ENCODE data around the gene FHAD1.
A peak's percentile ranks its signal among the peaks of the same experiment; 100 is the strongest.
"Not testable (repeated sequence)": the region's sequence is repeated elsewhere in the genome, so short reads cannot be mapped to it uniquely, and the experiment has no call there.

FHAD1 gene

DNA sequence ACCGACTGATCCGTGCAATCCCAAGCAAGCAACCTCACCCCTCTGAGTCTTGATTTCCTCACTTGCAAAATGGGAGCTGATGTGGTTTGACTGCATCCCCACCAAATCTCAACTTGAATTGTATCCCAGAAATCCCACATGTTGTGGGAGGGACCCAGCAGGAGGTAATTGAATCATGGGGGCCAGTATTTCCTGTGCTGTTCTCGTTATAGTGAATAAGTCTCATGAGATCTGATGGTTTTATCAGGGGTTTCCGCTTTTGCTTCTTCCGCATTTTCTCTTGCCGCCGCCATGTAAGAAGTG is 58.4 kb downstream of the FHAD1 start:
- no peak for DNase-seq (ENCODE audit: low read depth)

DNA sequence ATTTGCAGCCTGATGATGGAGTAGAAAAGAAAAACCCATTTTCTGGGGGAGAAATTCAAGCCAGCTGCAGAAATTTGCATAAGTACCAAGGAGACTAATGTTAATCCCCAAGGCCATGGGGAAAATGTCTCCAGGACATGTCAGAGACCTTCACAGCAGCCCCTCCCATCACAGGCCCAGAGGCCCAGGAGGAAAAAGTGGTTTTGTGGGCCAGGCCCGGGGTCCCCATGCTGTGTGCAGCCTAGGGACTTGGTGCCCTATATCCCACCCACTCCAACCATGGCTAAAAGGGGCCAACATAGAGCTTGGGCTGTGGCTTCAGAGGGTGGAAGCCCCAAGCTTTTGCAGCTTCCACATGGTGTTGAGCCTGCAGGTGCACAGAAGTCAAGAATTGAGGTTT is 59.3 kb downstream of the FHAD1 start:
- DNase-seq (ENCODE audit: low read depth): not testable (repeated sequence)

DNA sequence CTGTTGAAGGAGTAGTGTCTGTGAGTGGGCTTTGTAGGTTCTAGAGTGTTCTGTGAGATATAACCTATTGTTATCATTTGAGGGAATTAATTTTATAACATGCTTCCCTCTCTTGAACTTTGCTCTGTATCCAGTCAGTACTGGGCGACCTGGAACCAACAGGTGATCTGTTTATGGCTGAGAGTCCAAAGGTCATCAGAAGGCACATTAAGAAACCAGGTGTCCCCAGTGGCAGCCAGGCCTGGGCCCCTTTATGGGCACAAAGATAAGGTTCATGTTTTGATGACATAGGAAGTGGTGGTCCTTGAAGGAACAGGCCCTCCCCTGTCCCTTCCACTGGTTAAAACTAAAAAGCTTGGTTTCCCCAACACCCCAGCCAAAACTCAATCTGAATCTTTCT is 61.1 kb downstream of the FHAD1 start:
- no peak for DNase-seq (ENCODE audit: low read depth)

DNA sequence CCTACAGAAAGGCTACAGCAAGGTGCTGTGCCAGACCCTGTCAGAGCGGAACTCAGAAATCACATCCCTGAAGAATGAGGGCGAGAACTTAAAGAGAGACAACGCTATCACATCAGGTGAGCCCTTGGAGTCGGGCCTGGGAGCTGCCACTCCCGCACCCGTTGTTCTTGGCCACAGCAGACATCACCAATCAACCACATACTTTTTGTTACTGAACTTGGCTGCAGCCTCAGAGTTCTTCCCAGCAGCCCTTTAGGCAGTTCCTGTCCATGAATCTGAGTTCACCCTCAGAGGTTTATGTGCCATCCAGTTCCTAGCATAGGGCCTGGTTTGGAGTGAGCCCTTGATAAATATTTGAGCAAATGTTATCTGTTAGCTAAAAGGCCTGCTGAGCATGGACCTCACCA is 61.6 kb downstream of the FHAD1 start:
- no peak for DNase-seq (ENCODE audit: low read depth)

DNA sequence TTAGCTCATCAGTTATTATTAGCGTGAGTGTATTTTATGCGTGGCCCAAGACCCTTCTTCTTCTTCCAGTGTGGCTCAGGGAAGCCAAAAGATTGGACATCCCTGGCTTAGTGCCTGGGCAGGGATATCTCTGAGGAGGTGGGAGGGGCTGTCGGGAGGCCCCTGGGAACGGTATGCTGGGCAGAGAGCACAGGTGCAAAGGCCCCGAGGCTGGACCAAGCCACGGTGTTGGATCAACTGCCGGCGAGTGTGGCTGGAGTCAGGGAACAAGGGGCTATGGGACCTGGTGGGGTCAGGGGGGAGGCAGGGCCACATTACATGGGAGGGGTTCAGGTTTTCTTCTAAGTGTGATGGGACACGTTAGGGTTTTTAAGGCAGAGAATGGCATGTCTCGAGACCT is 62.7 kb downstream of the FHAD1 start:
- no peak for DNase-seq (ENCODE audit: low read depth)

DNA sequence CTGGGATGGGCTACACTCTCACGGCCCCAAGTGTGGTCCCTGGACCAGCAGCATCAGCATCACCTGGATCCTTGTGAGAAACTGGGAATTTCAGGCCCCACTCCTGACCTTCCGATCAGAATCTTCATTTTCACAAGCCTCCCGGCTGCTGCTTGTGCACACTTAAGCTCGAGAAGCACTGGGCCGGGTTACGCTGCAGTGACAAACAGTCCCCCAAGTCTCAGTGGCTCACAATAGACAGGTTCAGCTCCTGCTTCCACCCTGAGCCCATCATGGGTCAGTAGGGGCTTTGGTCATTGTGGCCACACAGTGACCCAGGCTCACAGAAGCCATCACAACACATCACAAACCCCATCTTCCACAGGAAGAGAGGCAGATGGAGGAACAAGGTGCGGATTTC is 63.5 kb downstream of the FHAD1 start:
- no peak for DNase-seq (ENCODE audit: low read depth)

DNA sequence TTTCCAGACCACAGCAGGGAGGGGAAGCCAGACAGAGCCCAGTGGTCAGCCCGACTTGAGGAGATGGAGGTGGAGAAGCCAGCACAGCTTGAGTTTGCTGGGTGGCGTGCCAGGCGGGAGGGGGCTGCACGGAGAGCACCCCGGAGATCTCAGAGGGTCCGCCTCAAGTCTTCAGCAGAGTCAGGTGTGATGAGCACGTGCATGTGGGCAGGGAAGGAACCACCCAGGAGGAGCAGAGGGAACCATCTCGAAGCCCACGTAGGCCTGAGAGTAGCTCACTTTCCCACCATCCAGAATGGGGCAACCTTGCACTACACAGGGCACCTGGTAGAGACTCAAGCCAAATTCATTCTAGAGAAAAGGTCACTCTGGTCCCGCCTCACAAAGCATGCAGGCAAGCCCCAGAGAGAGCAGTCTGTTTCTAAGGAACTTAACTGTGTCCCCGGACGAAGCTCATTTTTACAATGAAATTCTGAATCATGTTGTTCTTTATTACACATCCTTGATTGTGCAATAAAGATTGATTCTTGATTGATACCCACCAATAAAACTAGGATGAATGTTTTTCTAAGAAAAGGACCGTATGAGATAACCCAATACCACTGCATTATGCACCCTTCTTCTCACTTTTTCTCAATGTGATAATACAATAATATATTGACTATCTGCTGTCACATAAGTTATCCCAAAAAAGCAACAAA is 64.2 kb downstream of the FHAD1 start:
- no peak for DNase-seq (ENCODE audit: low read depth)

DNA sequence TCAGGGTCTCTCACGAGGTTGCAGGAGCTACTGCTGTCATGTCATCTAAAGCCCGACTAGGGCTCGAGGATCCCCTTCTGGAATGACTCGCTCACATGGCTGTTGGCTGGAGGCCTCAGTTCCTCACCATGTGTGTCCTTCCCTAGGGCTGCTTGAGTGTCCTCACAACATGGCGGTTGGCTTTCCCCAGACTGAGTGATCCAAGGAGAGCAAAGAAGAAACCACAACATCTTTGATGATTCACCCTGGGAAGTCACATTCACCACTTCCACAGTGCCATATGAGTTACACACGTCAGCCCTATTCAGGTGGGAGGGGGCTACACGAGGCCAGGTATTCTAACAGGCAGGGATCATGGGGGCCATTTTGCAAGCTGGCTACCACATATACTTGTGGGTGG is 64.9 kb downstream of the FHAD1 start:
- no peak for DNase-seq (ENCODE audit: low read depth)

DNA sequence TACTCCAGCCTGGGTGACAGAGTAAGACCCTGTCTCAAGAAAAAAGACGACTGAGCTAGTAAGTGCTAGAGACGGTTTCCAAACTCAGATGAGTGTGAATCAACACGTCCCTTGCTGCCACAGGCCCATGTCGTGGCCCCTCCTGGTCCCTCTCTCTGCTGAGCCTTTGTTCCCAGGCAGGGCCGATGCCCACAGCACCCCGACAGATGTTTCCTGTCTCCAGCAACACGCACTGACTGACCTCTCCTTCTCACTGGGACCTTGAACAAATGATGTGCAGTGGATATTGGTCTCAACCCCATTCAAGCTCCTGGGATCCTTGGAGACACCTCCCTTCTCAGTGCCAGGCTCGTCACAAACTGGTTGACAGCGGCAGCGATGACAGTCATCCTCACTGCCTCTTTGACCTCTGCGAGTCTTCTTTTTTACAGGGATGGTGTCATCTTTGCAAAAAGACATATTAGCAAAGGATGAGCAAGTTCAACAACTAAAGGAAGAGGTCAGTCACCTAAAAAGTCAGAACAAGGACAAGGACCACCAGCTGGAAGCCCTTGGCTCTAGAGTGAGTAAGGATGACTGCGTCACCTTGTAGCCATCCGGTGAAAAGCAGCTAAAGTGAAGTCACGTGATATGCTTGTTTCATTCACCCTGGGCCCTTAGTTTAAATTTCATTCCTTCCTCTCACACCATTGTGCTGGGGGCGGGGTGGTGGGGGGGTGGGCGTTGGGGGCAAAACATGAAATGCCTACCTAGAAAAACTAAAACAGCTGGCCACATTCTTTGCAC is 65.8 kb downstream of the FHAD1 start:
- DNase-seq (ENCODE audit: low read depth): no peak

DNA sequence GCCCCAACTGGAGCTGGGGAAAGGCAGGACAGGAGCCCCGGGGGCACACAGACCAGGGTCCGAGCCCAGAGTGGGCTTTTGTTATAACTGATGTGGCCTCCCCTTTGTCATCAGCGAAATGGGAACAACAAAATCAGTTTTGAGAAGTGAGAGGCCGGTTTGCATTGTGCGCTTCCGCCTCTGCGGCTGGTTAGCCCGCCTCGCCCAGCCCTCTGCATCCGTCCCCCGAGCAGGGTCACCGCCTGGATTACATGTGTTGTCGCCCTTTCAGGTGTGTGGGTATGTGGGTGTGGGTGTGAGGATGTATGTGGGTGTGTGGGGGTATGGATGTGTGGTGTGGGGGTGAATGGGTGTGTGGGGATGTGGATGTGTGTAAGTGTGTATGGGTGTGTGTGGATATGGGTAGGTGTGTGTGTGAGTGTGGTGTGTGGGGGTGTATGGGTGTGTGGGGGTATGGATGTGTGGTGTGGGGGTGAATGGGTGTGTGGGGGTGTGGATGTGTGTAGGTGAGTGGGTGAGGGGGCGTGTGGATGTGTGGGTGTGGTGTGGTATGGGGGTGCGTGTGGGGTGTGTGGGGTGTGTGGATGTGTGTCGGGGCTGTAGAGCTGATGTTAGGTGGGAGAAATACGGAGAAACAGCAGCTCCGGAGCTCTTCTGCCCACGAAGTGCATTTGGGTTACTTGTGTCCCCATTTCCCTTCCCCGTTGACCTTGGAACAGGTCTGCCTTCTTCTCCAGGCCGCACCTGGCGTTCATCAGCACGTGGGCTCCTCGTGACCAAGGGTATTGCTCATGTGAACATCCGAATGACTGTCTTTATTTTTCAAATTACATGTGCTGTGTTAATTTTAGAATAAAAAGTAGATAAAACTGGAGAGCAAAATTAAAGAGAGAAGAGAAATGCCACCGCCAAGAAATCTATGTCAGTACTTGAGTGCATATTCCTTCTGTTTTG is 67.6 kb downstream of the FHAD1 start:
- no peak for DNase-seq (ENCODE audit: low read depth)

DNA sequence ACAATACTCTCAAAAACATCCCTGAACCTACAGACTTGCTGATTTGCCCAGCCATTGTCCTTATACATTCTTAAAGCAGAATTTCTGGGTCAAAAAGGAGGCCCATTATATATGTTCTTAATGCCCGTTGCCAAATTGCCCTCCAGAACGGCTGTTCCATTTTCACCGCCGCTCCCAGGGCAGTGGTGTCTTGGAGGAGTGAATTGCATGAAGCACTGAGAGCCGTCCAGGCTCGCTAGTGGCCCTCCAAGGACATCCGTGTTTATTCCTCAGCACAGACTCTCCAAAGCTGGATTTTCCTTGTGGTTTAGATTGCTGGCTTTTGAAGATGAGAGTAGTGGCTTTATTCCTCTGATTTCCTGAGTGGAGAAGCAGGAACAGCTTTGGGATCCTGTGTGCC is 68.8 kb downstream of the FHAD1 start:
- DNase-seq (ENCODE audit: low read depth): no peak

DNA sequence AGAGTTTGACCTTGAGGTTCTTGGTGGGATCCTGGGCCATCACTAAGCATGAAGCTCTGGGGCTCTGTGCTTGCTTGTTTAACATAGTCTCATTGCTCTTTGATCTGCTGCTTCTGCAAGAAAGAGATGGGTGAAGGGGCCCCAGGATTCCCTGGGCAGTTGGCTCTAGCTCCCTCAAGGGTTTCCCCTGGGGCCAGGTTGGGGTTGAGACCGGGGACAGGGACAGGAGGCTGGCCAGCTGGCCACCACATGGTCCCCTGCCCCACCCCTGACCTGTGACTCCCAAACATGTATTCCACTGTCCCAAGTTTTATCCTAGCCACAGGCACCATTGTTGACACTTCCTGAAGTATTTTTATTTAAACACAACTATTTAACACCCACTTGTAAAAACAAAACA is 69.5 kb downstream of the FHAD1 start:
- DNase-seq (ENCODE audit: low read depth): no peak

DNA sequence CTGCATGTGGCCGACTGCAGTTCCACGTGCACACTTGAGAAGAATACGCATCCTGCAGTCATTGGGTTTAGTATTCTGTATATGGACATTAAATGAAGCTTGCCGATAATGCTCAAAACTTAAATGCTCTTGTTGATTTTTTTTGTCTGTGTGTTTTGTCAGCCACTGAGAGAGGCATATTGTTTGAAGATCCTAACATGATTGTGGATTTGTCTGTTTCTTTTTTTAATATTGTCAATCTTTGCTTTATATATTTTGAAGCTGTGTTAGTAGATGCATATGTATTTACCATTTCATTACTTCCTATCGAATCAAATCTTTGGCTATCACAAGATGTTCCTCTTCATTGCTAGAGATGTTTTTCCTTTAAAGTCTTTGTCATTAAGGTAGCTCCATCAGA is 73.2 kb downstream of the FHAD1 start:
- no peak for DNase-seq (ENCODE audit: low read depth)

DNA sequence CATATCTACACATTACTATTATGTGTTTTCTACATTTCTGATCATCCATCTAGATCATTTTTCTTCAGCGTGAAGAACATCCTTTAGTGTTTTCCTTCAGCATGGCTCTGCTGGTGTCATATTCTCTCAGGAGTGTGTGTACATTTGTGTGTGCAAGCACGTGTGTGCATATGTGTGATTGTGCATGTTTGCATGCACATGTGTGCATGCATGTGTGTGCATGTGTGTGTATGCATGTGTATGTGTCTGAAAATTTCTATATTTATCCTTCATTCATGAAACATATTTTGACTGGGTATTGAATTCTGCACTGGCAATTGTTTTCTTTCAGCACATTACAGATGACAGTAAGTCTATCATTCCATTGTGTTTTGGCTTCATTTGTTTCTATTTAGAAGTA is 74.6 kb downstream of the FHAD1 start:
- DNase-seq (ENCODE audit: low read depth): no peak

DNA sequence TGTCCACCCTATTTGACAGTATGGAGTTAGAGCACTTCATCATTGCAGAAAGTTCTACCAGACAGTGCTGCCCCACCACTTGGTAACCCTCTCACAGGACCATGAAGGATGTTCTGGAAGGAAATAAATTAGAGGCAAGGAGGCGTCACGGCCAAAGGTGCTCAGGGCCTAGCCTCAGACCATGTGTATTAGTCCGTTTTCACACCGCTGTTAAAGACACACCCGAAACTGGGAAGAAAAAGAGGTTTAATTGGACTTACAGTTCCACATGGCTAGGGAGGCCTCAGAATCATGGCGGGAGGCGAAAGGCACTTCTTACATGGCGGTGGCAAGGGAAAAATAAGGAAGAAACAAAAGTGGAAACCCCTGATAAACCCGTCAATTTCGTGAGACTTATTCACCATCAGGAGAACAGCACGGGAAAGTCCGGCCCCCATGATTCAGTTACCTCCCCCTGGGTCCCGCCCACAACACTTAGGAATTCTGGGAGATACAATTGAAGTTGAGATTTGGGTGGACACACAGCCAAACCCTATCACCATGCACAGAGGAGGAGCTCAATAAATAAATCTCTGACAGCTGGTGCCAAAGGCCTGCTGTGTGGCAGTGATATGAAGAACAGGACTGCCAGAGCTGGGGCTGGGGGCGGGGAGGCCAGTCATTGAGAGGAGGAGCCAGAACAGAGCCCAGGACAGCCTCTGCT is 75.8 kb downstream of the FHAD1 start:
- DNase-seq (ENCODE audit: low read depth): no peak

DNA sequence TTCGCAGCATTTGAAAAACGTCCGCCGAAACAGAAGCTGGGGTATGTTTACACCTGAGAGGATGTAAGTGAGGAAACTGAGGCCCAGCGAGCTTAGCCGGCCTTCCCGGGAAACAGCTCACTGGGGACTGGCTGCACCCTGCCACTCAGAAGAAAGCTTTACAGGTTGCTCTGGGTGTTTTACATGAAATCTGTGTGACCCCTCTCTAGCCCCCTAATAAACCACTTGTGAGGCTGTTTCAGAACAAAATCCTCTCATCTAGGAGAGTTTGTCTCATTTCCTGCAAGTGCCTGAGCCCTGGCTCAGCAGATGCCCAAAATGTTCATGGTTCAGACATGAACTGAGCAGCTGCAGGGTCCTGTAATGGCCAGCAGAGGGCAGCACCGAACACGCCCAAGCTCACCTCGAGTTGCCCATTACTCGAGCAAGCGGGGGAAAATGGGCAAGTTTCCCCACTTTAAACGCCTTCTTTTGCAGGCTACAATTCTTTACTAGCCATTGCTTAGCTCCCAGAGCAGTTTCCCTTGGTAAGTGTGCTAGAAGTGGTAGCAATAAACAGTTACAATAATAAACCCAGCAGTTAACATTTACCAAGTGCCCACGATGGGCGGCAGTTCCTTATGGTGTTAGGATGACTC is 76.4 kb downstream of the FHAD1 start:
- DNase-seq (ENCODE audit: low read depth): peak; percentile 35

DNA sequence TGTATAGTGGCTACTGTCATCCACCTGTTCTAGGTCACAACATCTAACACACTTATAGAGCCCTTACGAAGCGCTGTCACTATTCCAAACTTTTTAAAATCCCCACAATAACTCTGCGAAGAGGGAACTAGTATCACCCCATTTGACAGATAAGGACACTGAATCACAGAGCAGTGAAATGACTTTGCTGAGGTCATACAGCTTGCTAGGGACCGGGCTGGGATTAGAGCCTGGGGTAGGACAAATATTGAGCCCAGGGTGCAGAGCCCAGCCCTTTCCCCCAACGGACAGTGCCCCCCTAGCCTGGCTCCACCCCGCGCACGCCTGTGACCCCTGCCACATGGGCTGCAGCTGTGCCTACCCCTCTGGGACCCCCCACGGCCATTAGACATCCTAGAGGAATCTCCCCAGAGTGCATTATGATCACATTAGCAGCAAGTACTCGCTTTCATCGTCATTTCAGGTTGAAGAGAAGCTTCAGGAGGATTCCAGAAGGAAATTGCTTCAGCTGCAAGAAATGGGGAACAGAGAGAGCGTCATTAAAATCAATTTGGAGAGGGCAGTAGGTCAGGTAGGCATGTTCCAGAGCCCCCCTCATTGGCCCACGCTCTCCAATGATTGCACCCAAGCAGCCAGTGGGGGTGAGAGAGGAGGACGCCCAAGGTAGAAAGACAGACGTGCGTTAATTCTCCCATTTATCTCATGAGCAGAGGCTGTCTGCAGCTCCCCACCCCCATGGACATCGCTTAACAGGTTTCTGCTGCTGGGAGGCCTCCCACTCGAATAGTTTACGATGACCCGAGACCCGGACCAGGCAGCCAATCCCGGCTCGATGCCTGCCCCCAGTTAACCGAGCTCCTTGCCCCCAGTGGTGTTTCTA is 77.2 kb downstream of the FHAD1 start:
- no peak for DNase-seq (ENCODE audit: low read depth)

DNA sequence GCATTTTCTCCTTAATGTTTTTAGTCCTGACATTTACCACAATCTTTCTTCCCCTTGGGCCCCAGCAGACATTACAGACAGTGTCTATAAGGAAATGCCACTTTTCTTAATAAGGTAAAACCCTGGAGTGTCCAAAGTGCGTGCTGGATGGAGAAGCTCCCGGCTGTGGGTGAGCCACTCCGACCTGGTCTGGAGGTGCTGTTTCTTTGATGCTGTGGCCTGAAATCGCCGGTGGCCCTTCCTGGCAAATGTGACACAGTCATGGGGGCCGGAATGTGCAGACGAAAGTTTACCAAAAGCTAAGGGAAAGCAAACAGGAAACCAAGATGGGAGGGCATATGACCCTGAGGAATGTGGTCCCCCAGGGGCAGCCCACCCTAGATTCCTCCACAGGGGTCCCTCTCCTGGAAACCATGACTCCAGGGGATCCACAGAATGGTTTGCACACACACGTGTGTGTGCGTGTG is 77.9 kb downstream of the FHAD1 start:
- DNase-seq (ENCODE audit: low read depth): no peak

DNA sequence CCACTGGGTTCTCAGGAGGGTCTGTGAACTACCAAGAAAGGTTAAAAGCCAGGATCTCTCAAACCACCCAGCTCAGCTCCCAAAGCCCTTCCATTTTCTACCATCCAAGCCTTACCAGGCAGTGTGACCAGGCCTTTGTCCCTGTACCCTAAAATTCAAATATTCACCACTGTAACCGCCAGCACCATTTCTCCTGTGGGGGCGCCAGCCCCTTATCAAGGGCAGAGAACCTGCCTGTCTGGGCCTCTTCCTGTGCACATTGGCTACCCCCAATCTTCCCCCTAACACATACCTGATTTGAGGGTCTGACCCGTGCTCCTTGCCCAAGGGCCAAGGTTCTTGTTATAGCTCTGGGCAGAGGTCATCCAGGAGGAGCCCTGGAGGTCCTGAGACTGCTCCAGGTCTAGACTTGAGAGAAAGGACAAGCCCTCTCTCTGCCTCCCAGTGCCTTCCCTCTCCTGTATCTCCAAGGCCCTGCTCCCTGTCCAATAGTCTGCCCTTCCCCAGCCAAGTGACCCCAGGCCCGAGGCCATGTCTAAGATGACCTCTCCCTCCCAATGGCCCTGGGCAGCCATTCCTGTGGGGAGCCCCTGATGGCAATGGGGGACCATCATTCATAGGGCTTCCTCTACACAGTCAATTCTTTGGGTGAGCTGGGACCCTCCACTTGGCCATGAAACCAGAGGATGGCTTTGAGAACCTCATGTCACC is 78.5 kb downstream of the FHAD1 start:
- no peak for DNase-seq (ENCODE audit: low read depth)
